RKO (cell line): ENCODE measurements around the gene C15orf62.
A peak's percentile ranks its signal among the peaks of the same experiment; 100 is the strongest.

Experiments
- DNase-seq: peaks from one replicate; pipeline ENCODE4 v3.0.0-alpha.2; 2016; ENCODE audit warnings: low spot score

C15orf62 gene

DNA sequence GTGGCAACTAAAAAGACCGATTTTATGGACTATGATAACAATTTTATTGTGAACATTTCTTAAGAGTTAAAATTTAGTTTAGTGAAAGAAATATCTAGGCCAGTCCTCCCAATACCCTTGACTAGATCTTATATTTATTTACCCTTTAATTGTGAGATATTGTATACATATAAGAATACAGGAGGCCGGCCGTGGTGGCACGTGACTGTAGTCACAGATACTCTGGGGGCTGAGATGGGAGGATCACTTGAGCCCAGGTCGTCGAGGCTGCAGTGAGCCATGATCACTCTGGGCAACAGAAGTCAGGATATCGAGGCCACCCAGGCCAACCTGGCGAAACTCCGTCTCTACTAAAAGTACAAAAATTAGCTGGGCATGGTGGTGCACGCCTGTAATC, 14.0 kb upstream of the C15orf62 start:
- DNase-seq = peak; percentile 22

DNA sequence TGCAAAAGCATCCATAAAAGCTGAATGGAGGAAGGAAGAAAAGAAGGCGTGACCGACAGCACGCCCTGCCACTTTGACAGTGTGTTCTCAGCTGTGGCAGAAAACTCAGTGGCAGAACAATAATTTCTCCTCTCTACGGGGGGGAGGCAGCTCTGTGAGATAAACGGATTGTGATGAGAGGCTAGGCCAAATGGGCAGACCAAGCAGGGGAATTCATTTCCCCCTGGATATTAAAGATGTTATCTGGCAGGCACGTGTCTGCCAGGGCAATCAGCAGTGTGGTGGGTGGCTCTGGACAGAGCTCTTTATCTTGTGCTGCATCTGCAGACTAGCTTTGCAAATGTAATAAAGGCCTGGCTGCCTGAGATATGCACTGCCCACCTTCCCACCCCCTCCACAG, 12.8 kb upstream of the C15orf62 start:
- no peak for DNase-seq

DNA sequence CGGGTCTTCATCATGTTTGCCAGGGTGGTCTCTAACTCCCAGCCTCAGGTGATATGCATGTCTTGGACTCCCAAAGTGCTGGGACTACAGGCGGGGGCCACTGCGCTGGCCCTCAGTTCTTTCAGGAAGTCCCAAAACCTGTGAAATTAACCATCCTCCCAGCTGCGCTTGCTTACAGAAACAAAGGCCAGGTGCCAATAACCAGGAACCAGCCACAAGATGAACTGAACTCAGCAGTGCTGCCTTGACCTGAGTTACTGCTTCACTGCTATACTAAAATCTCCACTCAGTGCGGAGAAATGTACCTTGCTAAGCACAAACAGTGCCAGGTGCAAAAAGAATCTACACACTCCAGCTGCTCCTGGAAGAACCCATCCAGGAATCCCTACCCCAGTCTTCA, 9.8 kb upstream of the C15orf62 start:
- DNase-seq = no peak

DNA sequence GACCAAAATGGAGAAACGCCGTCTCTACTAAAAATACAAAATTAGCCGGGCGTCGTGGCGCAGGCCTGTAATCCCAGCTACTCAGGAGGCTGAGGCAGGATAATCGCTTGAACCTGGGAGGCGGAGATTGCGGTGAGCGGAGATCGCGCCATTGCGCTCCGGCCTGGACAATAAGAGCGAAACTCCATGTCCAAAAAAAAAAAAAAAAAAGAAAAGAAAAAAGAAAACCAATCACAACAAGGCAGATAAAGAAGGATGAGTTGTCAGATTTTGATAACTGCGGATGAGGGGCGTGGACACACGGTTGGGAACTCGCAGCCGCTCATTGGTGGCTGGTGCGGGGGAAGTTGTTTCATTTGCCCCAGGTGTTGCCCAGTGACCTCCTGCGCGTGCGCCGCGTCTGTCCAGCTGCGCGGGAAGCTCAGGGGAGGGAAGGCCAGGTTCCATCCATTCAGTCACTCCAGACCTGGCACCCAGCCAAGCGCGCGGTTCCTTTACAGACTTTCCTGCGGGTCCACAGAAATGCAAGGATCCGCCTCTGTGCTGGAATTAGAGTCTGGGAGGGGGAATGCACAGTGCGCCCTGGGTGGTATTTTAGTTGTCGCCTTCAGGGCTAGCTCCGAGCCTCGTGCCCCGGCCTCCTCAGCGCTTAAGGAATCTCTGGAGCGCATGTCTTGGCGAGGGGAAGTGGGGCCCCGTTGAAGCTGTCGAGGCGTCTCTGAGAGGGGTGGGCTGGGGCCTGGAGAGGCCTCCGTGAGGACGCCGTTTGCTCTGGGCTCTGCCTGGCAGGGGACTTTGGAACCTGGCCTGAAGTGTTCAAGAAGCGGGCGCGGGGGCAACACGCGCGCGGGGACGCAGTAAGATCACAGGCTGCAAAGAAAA, 6.6 kb upstream of the C15orf62 start:
- peak; percentile 36 for DNase-seq

DNA sequence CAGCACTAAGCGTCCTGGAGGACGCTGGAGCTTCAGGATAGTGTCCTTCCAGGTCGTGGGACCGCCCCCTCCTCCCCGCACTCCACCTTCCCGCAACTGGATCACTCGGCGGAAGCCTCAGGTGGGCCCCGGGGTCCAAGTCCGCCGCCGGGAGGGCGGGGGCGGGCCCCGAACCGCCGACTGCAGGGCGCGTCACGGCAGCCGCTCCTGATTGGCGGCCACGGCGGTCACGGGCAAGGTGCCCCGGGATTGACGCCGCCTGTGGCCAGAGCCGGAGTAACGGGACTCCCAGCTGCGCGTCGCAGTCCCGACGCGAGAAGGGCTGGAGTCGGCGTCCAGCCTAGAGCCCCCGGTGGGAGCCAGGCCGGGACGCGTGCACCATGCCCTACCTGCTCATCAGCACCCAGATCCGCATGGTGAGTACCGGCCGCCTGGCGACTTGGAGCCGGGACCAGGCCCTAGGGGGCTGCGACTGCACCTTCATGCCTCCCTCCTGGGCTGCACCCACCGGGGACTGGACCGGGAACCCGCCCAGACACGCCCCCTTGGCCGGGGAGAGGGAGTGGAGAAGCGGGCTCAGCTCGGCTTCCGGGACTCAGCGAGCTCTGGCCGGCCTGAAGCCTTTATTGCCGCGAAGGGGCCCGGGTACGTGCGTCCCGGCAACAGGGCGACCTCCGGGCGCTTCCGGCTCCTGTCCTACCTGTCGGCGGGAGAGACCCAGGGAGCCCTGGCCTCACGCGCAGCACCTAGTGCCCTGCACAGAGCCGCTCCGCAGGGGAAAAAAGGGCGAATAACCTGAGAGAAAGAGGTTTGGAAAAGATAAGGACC, 5.8 kb upstream of the C15orf62 start, which contains the start of gene GCHFR:
Gene GCHFR, plus strand, starts transcription at position 268 of the 828 bp plus-strand sequence. Its CDS starts 113 bp downstream, at position 381.
- DNase-seq = peak; percentile 85

DNA sequence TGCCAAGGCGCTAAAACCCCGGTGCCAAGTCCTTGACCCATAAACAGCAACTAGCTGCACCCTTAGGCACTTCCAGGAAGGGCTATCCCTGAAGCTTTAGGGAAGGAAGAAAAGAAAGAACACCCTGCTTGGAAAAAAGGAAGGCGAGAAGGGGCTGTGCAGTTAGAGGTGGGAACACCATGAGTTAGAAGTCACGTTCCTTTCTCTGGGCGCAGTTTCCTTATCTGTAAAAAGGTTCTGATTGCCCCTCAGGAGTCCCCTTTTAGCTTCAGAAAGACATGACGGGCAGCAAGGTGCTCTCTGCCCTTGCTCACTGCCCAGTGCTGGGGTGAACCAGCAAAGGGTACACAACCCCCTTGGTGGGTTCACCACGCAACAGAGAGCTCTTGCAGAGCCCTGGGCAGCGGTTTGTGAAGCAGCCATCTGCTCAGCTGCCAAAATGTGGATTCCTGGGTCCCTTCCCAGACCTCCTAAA, 5.1 kb upstream of the C15orf62 start:
- peak; percentile 28 for DNase-seq

DNA sequence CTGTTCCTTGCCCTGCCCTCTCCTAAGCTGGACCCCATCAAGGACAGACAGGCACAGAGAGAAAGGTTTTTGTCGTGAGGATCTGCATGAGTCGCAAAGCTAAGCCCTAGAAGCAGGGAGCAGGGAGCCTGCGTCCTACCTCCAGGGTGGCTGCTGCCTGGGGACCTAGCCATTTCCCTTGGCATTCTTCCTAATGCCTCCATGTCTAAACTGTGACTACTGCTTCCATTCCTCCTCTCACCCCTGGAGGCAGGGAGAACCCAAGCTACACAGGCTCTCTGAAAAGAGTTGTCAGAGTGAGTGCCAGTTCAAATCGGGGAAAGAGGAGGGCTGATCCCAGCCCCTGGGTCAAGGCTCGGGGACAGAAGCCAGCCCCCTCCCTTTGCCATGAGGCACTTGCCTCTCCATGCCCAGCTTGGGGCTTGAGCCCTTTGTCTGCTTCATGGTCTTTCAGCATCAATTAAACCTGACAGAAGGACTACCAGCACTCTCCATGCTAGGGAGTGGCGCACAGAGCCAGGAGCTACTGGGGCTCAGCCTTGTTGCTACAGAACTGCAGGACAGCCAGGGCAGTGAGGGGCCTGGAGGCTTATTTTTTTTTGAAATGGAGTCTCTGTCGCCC, 3.5 kb upstream of the C15orf62 start:
- DNase-seq = no peak

DNA sequence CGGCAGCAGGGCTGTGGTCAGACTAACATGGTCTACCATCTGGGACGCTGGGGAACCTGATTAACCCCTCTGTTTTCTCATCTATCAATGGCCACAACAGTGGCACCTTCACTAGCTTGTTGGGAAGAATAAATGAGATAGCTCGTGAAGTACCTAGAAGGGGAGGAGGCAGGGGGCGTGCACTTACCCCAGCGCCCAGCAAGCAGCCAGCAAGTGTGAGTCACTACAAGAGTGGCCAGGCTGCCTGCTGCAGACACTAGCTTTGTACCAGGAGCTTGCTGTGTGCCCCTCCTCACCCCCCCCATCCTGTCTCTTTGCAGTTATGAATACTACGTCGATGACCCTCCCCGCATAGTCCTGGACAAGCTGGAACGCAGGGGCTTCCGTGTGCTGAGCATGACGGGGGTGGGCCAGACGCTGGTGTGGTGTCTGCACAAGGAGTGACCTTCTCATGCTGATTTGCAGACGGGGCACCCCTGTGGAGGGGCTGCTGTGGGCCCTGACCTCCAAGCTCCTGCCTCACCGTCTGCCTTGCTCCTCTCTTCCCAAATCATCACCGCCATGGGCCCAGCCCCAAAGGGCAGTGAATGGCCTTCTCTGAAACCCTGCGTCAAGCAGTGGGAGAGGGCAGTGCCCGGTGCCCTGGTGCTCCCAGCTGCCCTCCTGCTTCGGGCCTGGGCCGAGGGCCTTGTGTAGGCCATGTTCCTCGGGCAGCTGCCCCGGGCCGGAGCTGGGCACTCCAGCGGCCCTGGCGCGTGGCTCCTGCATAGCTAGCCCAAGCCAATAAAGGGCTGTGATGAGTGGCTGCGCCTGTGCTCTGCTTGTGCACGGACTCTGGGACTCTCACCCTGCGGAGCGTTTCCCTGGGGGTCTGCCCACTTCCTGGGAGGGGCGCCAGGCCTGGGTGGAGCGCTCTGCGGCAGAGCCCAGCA, 2.6 kb upstream of the C15orf62 start:
- DNase-seq = peak; percentile 34

DNA sequence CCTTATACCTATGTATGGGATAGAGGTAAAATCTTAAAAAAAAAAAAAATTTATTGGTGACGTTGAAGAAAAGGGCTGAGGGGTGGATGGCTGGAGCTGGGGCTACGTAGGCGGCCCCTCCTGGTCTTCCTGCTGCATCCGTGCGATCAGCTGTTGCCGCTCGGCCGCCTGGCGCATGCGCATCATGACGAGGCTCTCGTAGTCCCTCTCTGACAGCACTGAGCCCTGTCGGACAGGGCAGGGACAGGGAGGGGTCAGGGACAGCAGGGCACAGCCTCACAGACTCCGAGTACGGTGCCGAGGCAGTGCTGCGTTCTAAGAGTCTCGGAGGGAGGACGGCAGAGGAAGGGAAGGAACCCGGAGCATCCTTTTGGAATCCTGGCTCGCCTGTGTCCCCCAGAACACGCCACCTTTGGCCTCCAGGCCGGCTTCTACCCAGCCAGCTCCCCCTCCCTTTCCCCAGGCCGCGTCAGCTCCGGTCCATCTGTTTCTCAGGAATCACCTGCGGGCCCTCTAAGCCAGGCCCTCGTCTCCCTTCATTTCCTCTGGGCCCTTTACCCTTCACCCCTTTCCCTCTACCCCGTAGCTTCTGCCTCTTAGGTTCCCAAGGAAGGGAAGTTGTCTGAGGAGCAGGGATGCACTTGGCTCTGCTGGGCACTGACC, 1.8 kb upstream of the C15orf62 start:
- DNase-seq = no peak

DNA sequence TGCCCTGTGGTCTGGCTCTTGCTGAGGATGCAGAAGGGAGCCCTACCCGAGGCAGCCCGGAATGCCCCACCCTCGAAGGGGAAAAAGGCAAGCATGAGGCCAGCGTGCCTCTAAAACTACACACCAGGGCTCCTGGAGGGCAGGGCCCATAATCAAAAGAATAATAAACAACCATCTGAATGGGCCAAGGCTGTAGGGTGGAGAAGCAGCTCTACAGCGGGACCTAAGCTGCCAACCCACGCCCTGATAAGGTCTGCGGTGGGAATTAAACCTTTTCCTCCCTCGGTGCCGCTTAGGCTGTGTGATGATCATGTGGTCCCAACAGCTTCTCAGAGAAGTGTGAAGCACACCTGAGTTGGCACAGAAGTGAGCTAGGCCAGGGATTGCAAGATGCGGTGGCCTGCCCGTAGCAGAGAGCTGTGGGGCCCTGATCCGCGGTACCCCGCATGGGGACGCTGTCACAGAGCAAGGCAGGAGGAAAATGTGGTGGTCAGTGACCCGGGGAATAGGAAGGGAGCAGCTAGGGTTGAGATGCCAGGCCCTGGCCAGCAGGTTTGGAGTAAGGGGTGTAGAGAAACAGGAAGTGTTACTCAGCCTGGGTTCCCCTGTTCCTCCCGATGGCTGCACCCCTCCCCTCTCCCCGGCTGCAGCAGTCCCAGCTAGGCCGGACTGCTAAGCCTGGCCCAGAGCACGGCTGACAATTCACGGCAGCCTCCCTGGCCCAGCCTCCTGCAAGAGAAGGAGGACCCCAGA, 1.1 kb upstream of the C15orf62 start:
- no peak for DNase-seq

DNA sequence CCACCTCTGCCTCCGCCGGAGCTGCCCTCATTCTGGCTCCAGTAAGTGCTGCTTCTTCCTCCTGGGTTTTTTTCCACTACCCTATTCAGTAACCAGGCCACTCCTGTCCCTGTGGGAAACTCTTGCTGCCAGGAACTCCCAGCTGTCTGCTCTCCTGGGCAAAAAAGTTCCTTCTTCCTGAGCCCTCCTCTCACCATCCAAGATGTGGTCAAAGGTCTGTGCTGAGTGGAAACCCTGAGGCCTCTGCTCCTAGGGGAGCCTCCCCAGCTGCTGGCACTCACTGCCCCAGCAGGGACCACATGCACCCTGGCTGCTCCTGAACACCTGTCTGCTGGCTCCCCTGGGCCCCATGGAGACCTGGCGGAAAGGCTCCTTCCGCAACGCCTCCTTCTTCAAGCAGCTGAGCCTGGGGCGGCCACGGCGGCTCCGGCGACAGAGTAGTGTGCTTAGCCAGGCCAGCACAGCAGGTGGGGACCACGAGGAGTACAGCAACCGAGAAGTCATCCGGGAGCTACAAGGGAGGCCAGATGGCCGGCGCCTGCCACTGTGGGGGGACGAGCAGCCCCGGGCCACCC, 454 bp downstream of the C15orf62 start:
- no peak for DNase-seq

DNA sequence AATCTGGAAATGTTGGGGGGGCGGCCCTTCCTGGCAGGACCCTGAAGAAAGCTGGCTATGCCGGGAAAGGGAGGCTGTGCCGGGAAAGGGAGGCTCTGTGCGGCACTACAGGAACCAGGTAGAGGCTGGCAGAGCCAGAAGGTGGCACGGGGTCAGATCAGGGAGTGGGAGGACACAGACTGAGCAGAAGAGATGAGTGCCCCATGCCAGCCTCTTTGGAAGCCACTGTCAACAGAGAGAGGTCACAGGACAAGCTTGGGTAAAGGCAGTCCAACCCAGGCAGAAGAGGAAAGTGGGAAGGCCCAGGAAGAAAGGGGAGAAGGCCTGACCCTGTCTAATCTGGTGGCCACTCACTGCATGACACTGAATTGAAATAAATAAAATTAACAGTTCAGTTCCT, 1.5 kb downstream of the C15orf62 start:
- no peak for DNase-seq

DNA sequence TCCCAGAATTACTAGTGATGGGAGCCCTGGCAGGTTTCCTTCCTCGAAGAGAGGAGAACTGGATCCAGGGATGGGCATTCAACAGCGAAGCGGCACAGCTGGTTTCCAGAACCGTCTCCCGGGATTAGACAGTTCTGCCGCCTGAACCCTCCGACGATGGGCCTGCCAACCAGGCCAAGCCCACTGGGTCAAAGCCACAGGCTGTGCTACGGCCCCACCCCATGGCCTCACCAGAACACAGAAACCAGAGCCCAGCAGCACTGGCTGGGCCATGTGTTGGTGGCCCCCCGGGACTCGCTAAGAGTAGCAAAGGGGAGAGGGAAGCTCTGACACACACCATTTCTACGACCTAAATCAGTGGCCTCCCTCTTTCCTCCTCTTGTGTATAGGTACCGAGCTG, 2.2 kb downstream of the C15orf62 start:
- no peak for DNase-seq

DNA sequence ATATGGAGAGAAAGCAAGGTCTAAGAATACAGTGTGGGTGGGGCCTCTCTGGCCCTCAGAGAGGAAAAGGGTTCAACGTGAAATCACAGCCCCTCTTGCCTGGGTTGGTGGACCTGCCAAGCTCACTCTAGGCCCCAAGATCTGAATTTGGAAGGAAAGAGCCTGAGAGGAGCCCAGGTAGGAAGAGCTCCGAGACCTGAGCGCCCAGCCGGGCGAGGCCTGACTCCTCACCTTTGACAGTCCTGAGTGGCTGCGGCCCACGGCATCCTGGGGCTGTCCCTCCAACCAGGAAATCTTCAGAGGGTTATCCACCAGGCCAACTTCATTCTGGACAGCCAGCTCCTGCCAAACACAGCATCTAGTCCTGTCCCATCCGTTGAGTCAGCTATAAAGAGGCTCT, 3.7 kb downstream of the C15orf62 start:
- no peak for DNase-seq

DNA sequence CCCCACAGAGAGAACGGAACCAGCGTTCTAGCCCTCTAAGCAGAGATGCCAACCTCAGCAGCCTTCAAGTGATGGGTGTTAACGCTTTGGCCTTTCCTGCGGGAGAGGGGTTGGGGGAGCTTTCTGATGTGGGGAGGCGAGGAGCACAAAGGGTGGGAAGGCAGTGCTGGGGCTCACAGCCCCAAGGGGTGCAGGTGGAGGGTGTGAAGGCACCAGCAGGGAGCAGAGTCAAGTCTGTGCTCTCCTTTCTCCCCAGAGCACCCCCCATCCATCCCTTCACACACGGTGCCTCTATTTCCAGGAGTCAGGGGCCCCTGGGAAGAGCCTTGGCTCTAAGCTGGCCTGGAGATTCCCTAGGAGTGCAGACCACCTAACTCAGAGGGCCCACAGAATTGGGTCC, 4.1 kb downstream of the C15orf62 start:
- DNase-seq = no peak

DNA sequence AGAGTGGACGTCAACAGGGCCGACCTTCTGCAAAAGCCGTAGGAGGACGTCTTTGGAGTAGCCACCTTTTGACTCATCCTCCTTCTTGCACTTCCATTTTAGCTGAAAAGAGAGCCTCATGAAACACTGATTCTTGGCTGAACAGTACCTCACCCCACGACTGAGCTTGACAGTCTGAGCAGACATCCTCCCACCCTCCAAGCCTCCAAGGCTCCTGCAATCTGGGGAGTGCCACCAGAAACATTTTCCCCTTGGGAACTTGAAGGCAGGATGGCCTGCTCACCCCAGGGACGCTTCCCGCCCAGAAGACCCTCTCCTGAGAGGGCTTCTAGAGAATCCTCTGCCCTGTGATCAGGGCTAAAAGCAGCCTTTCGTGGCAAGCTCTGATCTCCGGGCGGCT, 5.2 kb downstream of the C15orf62 start:
- no peak for DNase-seq

DNA sequence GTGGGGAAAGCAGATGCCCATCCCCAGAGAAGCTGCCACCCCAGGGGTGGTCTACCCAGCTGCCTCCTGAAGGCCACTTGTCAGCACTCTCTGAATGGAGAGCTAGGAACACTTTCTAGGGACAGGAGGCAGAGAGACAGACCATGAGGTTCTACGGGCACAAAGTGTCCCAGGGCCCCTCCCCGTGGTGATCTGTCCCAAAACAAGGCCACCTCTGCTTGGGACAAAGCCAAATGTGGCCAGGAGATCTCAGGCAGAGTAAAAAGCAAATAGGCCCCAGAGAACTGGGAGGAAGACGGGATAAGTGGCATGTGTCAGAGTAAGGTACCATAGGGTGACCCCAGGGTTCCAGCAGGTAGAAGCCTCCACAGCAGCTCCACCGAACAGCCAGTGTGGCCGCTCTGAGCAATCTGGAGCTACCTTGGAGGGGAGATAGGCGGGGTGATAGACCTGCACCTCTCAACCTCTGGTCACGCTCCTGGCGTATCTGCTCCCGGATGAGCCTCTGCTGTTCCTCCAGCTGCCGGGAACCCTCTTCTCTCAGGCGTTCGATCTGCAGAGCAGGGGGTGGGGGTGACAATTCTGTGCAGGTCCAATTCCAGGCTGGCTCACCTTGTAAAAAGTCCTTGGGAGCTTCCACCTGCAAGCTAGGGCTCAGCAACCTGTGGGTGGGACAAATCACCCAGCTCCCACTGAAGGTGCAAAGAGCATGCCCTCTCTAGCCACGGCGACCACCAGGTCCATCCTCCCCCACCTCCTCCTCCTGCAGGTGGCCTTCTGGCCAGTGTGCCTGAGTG, 6.2 kb downstream of the C15orf62 start:
- DNase-seq = no peak

DNA sequence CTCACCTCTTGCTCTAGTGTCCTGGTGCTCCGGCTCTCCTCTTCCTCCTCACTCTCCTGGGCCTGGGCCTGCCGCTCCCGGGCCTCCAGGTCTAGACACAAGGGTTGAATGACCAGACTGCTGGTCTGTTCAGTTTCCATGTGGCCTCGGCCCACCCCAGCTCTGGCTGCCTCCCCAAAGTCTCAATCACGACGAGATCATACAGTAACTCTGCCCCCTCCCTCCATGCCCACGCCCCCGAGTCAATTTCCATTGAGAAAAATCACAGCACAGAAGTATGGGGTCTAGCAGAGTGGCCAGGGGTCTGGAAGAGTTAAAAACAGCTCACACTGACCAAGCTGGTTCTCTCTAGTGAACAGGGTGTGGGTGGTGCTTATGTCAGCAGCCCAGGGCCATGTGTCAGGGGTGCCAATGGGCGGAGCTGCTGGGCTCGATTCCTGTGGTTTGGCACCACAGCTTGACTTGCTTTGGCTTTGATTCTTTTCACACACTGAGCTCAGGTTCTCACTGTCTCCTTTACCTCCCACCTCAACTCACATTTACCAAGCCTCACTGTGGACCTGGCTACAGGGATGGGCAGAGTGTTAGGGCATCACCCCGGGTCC, 6.9 kb downstream of the C15orf62 start:
- no peak for DNase-seq
